GM10248 (cell line): ENCODE data around the gene NKD1.

Source experiments
- CTCF ChIA-PET: fragments of 300-600 bp; sonication (Branson Sonifier 250); formaldehyde crosslinking; extraction: SDS; loops from one replicate; lab custom pipeline; 2021; ENCODE audit warnings: antibody characterized with exemption; lab: Yijun Ruan, JAX
- POLR2A ChIA-PET: fragments of 350-650 bp; sonication (Branson Sonifier 250); formaldehyde crosslinking; extraction: SDS; loops from one replicate; lab custom pipeline; 2020; ENCODE audit warnings: antibody characterized with exemption; lab: Yijun Ruan, JAX
- DNase-seq: peaks from one replicate; pipeline ENCODE4 v3.0.0; 2012; ENCODE audit errors: extremely low spot score
- TF ChIP-seq, protein P1 (sequence below): IDR thresholded peaks from 2 replicates; pipeline ENCODE4 v1.5.1; 2012; ENCODE audit warnings: mild to moderate bottlenecking, low read depth; ENCODE audit errors: extremely low read depth, missing control alignments, control extremely low read depth

Gene NKD1

GRCh38 chr16:50530277-50531236, 17.6 kb upstream of the NKD1 start:
- TF ChIP-seq, protein P1, sequence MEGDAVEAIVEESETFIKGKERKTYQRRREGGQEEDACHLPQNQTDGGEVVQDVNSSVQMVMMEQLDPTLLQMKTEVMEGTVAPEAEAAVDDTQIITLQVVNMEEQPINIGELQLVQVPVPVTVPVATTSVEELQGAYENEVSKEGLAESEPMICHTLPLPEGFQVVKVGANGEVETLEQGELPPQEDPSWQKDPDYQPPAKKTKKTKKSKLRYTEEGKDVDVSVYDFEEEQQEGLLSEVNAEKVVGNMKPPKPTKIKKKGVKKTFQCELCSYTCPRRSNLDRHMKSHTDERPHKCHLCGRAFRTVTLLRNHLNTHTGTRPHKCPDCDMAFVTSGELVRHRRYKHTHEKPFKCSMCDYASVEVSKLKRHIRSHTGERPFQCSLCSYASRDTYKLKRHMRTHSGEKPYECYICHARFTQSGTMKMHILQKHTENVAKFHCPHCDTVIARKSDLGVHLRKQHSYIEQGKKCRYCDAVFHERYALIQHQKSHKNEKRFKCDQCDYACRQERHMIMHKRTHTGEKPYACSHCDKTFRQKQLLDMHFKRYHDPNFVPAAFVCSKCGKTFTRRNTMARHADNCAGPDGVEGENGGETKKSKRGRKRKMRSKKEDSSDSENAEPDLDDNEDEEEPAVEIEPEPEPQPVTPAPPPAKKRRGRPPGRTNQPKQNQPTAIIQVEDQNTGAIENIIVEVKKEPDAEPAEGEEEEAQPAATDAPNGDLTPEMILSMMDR = no peak
- CTCF ChIA-PET = interaction anchor here (0.7 to 1.7 kb wide), 3 partner anchors 10 to 506 kb away, joined by 3 to 4 read pairs (median 4); partner anchors contain the start of gene CNEP1R1
- no peak for DNase-seq
- POLR2A ChIA-PET = no interaction called here

GRCh38 chr16:50531359-50531758, 16.8 kb upstream of the NKD1 start:
- POLR2A ChIA-PET = no interaction called here
- DNase-seq = no peak
- CTCF ChIA-PET = interaction anchor here (0.7 to 1.7 kb wide), 3 partner anchors 21 to 507 kb away, joined by 4 to 5 read pairs (median 4); partner anchors contain the start of gene CNEP1R1
- TF ChIP-seq, protein P1 = no peak

DNA sequence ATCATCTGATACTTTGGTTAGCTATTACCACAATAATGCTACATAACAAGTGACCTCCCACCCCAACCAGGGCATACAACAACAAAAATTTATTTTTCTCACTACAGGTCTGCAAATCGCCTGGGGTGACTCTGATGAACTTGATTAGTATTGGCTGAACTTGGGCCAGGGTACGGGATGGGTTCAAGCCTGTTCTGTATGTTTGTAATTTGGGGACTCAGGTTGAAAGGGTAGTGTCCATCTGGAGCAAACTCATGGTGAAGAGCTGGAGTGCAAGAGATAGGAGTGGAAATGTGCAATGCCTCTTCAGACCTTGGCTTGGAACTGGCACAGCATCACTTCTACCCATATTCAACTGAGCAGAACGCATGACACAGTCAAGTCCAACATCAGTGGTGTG, 16.3 kb upstream of the NKD1 start:
- TF ChIP-seq, protein P1 = no peak
- POLR2A ChIA-PET = no interaction called here
- DNase-seq = no peak
- CTCF ChIA-PET = interaction anchor here (0.8 to 1.7 kb wide), 3 partner anchors 10 to 507 kb away, joined by 3 to 5 read pairs (median 4); partner anchors contain the start of gene CNEP1R1

DNA sequence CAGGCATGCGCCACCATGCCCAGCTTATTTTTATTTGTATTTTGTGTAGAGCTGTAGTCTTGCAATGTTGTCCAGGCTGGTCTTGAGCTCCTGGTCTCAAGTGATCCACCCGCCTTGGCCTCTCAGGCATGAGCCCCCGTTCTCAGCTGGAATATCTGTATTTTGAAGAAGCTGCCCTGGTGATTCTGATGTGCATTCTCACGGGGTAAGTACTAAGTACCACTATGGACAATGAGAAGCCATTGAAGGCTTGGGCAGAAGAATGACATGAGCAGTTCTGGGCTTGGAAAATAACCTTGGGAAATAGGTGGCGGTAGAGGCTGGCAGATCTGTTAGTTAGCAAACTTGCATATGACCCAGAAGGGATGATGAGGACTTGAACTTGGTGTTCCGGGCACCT, 15.6 kb upstream of the NKD1 start:
- ChIA-PET POLR2A (no interaction called here), CTCF (interaction anchor here (0.8 to 1.4 kb wide), 3 partner anchors 9 to 274 kb away, joined by 3 to 5 read pairs (median 3); no protein-coding TSS in a partner anchor)
- TF ChIP-seq, protein P1 = no peak
- no peak for DNase-seq

GRCh38 chr16:50533317-50533716, 14.9 kb upstream of the NKD1 start:
- ChIA-PET POLR2A (no interaction called here), CTCF (interaction anchor here (1.1 kb wide), 1 partner anchor 14 kb away, joined by 3 read pairs; no protein-coding TSS in a partner anchor)
- TF ChIP-seq, protein P1 = no peak
- DNase-seq = no peak

- CTCF ChIA-PET = no interaction called here
- POLR2A ChIA-PET = no interaction called here
- TF ChIP-seq, protein P1 = no peak
These were observed 14.1 kb upstream of the NKD1 start for GRCh38 chr16:50534091-50534490.

More at GRCh38 chr16:50534091-50534490, 14.1 kb upstream of the NKD1 start:
- DNase-seq = no peak
